GM23248 (cell line): Measurements from ENCODE around the gene MYZAP. TPM values are rescaled to one million over a fixed set of nuclear protein-coding genes. Genes with fewer than 3 reads are reported as not detected.

ENCODE experiments used
- DNase-seq: peaks from one replicate; pipeline ENCODE4 v3.0.0-alpha.2; 2015
- H2AFZ ChIP-seq: fragments of 200-600 bp; sonication (generic); 2 replicates; pipeline ENCODE4 v1.6.1; 2016; ENCODE audit warnings: antibody characterized with exemption
- H3F3A ChIP-seq: fragments of 200-600 bp; sonication (generic); 2 replicates; pipeline ENCODE4 v1.6.1; 2016; ENCODE audit warnings: mild to moderate bottlenecking, antibody characterized with exemption, mixed run types; ENCODE audit not compliant: insufficient read depth
- H3K27ac ChIP-seq: fragments of 200-600 bp; sonication (generic); 2 replicates; pipeline ENCODE4 v1.5.1; 2016; ENCODE audit warnings: mild to moderate bottlenecking
- H3K27me3 ChIP-seq: fragments of 200-600 bp; sonication (generic); replicated peaks from 2 replicates; pipeline ENCODE4 v1.6.1; 2016; ENCODE audit warnings: mild to moderate bottlenecking; ENCODE audit not compliant: insufficient read depth
- H3K36me3 ChIP-seq: fragments of 200-600 bp; sonication (generic); 2 replicates; pipeline ENCODE4 v1.6.1; 2016; ENCODE audit warnings: low read depth, mild to moderate bottlenecking
- H3K4me1 ChIP-seq: fragments of 200-600 bp; sonication (generic); 2 replicates; pipeline ENCODE4 v1.6.1; 2016; ENCODE audit warnings: mild to moderate bottlenecking; ENCODE audit not compliant: insufficient read depth
- H3K4me2 ChIP-seq: fragments of 200-600 bp; sonication (generic); one replicate; pipeline ENCODE4 v1.6.1; 2016; ENCODE audit warnings: mild to moderate bottlenecking; ENCODE audit not compliant: unreplicated experiment
- H3K4me3 ChIP-seq: fragments of 200-600 bp; sonication (generic); 2 replicates; pipeline ENCODE4 v1.5.1; 2016; ENCODE audit warnings: mild to moderate bottlenecking
- H3K79me2 ChIP-seq: fragments of 200-600 bp; sonication (generic); 2 replicates; pipeline ENCODE4 v1.6.1; 2016; ENCODE audit warnings: mild to moderate bottlenecking; ENCODE audit not compliant: insufficient read depth
- H3K9ac ChIP-seq: fragments of 200-600 bp; sonication (generic); 2 replicates; pipeline ENCODE4 v1.6.1; 2016; ENCODE audit warnings: mild to moderate bottlenecking
- H3K9me2 ChIP-seq: fragments of 200-600 bp; sonication (generic); 2 replicates; pipeline ENCODE4 v1.6.1; 2016; ENCODE audit warnings: mixed run types, mild to moderate bottlenecking, moderate library complexity; ENCODE audit not compliant: insufficient read depth
- H3K9me3 ChIP-seq: fragments of 200-600 bp; sonication (generic); one replicate; pipeline ENCODE4 v1.6.1; 2017; ENCODE audit warnings: low read depth
- H4K20me1 ChIP-seq: fragments of 200-600 bp; sonication (generic); 2 replicates; pipeline ENCODE4 v1.6.0; 2016; ENCODE audit not compliant: insufficient read depth
- EZH2 ChIP-seq: fragments of 200-600 bp; sonication (generic); IDR thresholded peaks from 2 replicates; pipeline ENCODE4 v1.6.1; 2018; ENCODE audit warnings: antibody characterized with exemption, mild to moderate bottlenecking; ENCODE audit not compliant: insufficient read depth, poor library complexity, severe bottlenecking
- EZH2phosphoT487 ChIP-seq: fragments of 200-600 bp; sonication (generic); IDR thresholded peaks from 2 replicates; pipeline ENCODE4 v1.6.1; 2018; ENCODE audit warnings: antibody characterized with exemption, moderate library complexity, mild to moderate bottlenecking, low read depth; ENCODE audit not compliant: insufficient read depth
- WGBS, 2 experiments: methylation state at CpG; one replicate each; pipeline ENCODE4 v1.1.6; 2015 to 2017; ENCODE audit warnings: low lambda C conversion rate in 2 of 2, low coverage in 1 of 2; ENCODE audit errors: missing lambda C conversion rate in 2 of 2; 5-methylcytosine and 5-hydroxymethylcytosine counted together
- in situ Hi-C: fragments of 300-500 bp; cut with MboI; formaldehyde crosslinking; loops from 2 replicates; pipeline ENCODE4 v1.15.0; 2020
- polyA plus RNA-seq: library from polyadenylated mRNA; unstranded; fragments of >200 nt; fragmentation: Nextera tagmentation; extraction: Ambion mirVana; gene quantifications from 2 replicates; pipeline ENCODE4 v1.2.1, GENCODE V29; 2016
- total RNA-seq: library from RNA; depleted of rRNA; stranded (reverse); fragments of >200 nt; shearing (Covaris generic); gene quantifications from 2 replicates; pipeline ENCODE4 v1.2.3, GENCODE V29; 2014

MYZAP gene
- total and polyA plus RNA-seq, 2 experiments from 2014 or later = 0.11 TPM; not detected in 1

GRCh38 chr15:57640930-57641682 lies 49.4 kb downstream of the MYZAP start:
- Histone ChIP-seq H3K4me1 (no peaks in the 10 kb centered on the region), H4K20me1 (no peaks in the 10 kb centered on the region), H3K4me2 (no peak overlapping the region), H3K36me3 (no peaks in the 10 kb centered on the region), H2AFZ (no peak overlapping the region), H3F3A (no peaks in the 10 kb centered on the region), H3K27me3 (no peaks in the 10 kb centered on the region), H3K9ac (no peak overlapping the region), H3K9me3 (no peaks in the 10 kb centered on the region), H3K9me2 (no peaks in the 10 kb centered on the region), H3K4me3 (no peak overlapping the region), H3K79me2 (no peaks in the 10 kb centered on the region), H3K27ac (no peak overlapping the region)
- WGBS, 2 experiments = 58 to 61% methylated on average over 8 of the region's 8 CpGs
- TF ChIP-seq EZH2phosphoT487 = no peak
- no peak for TF ChIP-seq EZH2
- in situ Hi-C loops = loop anchor here (25.0 kb wide), 1 partner anchor 221 kb away; no protein-coding TSS in a partner anchor
- DNase-seq = peak; percentile 52

GRCh38 chr15:57643826-57644225 lies 52.1 kb downstream of the MYZAP start:
- TF ChIP-seq EZH2 = no peak
- TF ChIP-seq EZH2phosphoT487 = no peak
- DNase-seq = no peak
- Histone ChIP-seq H3K4me3 (no peak overlapping the region), H3K4me1 (peaks cover 16% of the 10 kb centered on the region), H3K9ac (no peak overlapping the region), H3K27ac (no peak overlapping the region), H3K9me3 (no peaks in the 10 kb centered on the region), H3K79me2 (no peaks in the 10 kb centered on the region), H3F3A (peaks cover 9% of the 10 kb centered on the region), H3K4me2 (no peak overlapping the region), H4K20me1 (no peaks in the 10 kb centered on the region), H3K36me3 (no peaks in the 10 kb centered on the region), H3K27me3 (no peaks in the 10 kb centered on the region), H3K9me2 (no peaks in the 10 kb centered on the region), H2AFZ (no peak overlapping the region)
- in situ Hi-C loops = loop anchor here (25.0 kb wide), 1 partner anchor 218 kb away; no protein-coding TSS in a partner anchor
- 79 to 80% methylated on average over 4 of the region's 4 CpGs for WGBS, 2 experiments

- peak; percentile 29 for DNase-seq
- peaks cover 25% of the 10 kb centered on the region for H3K4me1 ChIP-seq
- H3K27ac ChIP-seq = no peak overlapping the region
- no peaks in the 10 kb centered on the region for H4K20me1 ChIP-seq
- H2AFZ ChIP-seq = no peak overlapping the region
- no peaks in the 10 kb centered on the region for H3K79me2 ChIP-seq
- TF ChIP-seq EZH2 (no peak), EZH2phosphoT487 (no peak)
- peaks cover 16% of the 10 kb centered on the region for H3F3A ChIP-seq
- H3K27me3 ChIP-seq = no peaks in the 10 kb centered on the region
- H3K9me2 ChIP-seq = no peaks in the 10 kb centered on the region
- no peak overlapping the region for H3K4me2 ChIP-seq
- H3K36me3 ChIP-seq = no peaks in the 10 kb centered on the region
- in situ Hi-C loops = loop anchor here (25.0 kb wide), 1 partner anchor 216 kb away; no protein-coding TSS in a partner anchor
- no peaks in the 10 kb centered on the region for H3K9me3 ChIP-seq
- 35% methylated on average over 5 of the region's 5 CpGs for WGBS, 2 experiments
- H3K4me3 ChIP-seq = no peak overlapping the region
- H3K9ac ChIP-seq = no peak overlapping the region
These were observed 54.4 kb downstream of the MYZAP start for GRCh38 chr15:57646087-57646486.

- in situ Hi-C loops = loop anchor here (25.0 kb wide), 1 partner anchor 215 kb away; no protein-coding TSS in a partner anchor
- Histone ChIP-seq H3K4me1 (peaks cover 25% of the 10 kb centered on the region), H3K27me3 (no peaks in the 10 kb centered on the region), H3K79me2 (no peaks in the 10 kb centered on the region), H2AFZ (peak overlapping the region; percentile 16; the same call in 1 of the 2 replicates), H4K20me1 (no peaks in the 10 kb centered on the region), H3K36me3 (no peaks in the 10 kb centered on the region), H3K27ac (peak overlapping the region; percentile 47), H3K4me2 (peak overlapping the region; percentile 16), H3F3A (peaks cover 16% of the 10 kb centered on the region), H3K9ac (no peak overlapping the region), H3K4me3 (no peak overlapping the region), H3K9me3 (no peaks in the 10 kb centered on the region), H3K9me2 (no peaks in the 10 kb centered on the region)
- TF ChIP-seq EZH2phosphoT487 = no peak
- no peak for TF ChIP-seq EZH2
- DNase-seq = peak; percentile 4
- WGBS, 2 experiments = 73 to 77% methylated on average over 6 of the region's 6 CpGs
These were observed 55.5 kb downstream of the MYZAP start for GRCh38 chr15:57647071-57647790.
